PC-3 (cell line): Measurements from ENCODE around the gene MAZ. TPM values are rescaled to one million over a fixed set of nuclear protein-coding genes. Genes with fewer than 3 reads are reported as not detected.

Source experiments
- ATAC-seq: fragments of 200-7000 bp; cut with Tn5 transposase; 2 replicates; pipeline ENCODE4 v1.9.1; 2020; ENCODE audit warnings: mild to moderate bottlenecking, moderate library complexity
- BruUV-seq: library from RNA; stranded (reverse); fragments of 400-500 nt; replicated peaks from 2 replicates; lab custom pipeline; 2021; lab: Mats Ljungman, UMichigan
- CTCF ChIA-PET: fragments of 300-600 bp; sonication (Branson Sonifier 250); formaldehyde crosslinking; loops from one replicate; lab custom pipeline; 2022; ENCODE audit warnings: antibody characterized with exemption; lab: Charles Lee
- POLR2A ChIA-PET: fragments of 300-600 bp; sonication (Branson Sonifier 250); formaldehyde crosslinking; loops from one replicate; lab custom pipeline; 2022; ENCODE audit warnings: antibody characterized with exemption; ENCODE audit not compliant: unreplicated experiment; lab: Charles Lee
- DNase-seq: peaks from one replicate; pipeline ENCODE4 v3.0.0-alpha.2; 2015
- H2AFZ ChIP-seq: fragments of 300-600 bp; sonication (generic); 2 replicates; pipeline ENCODE4 v1.6.0; 2016; ENCODE audit warnings: antibody characterized with exemption, low read length
- H3F3A ChIP-seq: fragments of 300-600 bp; sonication (generic); one replicate; pipeline ENCODE4 v1.6.0; 2017; ENCODE audit warnings: antibody characterized with exemption, low read length, control low read depth, mild to moderate bottlenecking; ENCODE audit not compliant: unreplicated experiment
- H3K27ac ChIP-seq: fragments of 300-600 bp; sonication (generic); 2 replicates; pipeline ENCODE4 v1.5.1; 2016; ENCODE audit warnings: mild to moderate bottlenecking, low read length
- H3K27me3 ChIP-seq: fragments of 300-600 bp; sonication (generic); 2 replicates; pipeline ENCODE4 v1.6.1; 2016; ENCODE audit warnings: low read length, mixed read lengths
- H3K36me3 ChIP-seq: fragments of 300-600 bp; sonication (generic); 2 replicates; pipeline ENCODE4 v1.6.1; 2016; ENCODE audit warnings: low read depth, mixed run types, low read length, mixed read lengths
- H3K4me1 ChIP-seq: fragments of 300-600 bp; sonication (generic); 2 replicates; pipeline ENCODE4 v1.5.1; 2016; ENCODE audit warnings: low read length; ENCODE audit not compliant: insufficient read depth
- H3K4me2 ChIP-seq: fragments of 300-600 bp; sonication (generic); 2 replicates; pipeline ENCODE4 v1.6.0; 2016; ENCODE audit warnings: low read length
- H3K4me3 ChIP-seq: fragments of 300-600 bp; sonication (generic); 2 replicates; pipeline ENCODE4 v1.5.1; 2016; ENCODE audit warnings: mild to moderate bottlenecking, low read length, mixed read lengths
- H3K79me2 ChIP-seq: fragments of 300-600 bp; sonication (generic); 2 replicates; pipeline ENCODE4 v1.6.1; 2017; ENCODE audit warnings: low read length, mixed read lengths
- H3K9ac ChIP-seq: fragments of 300-600 bp; sonication (generic); 2 replicates; pipeline ENCODE4 v1.6.0; 2016; ENCODE audit warnings: mild to moderate bottlenecking, low read length
- H3K9me2 ChIP-seq: fragments of 300-600 bp; sonication (generic); replicated peaks from 2 replicates; pipeline ENCODE4 v1.6.1; 2016; ENCODE audit warnings: mixed run types, low read length, mixed read lengths
- H3K9me3 ChIP-seq: fragments of 300-600 bp; sonication (generic); 2 replicates; pipeline ENCODE4 v1.6.1; 2016; ENCODE audit warnings: low read length, mixed read lengths
- H4K20me1 ChIP-seq: fragments of 300-600 bp; sonication (generic); 2 replicates; pipeline ENCODE4 v1.6.1; 2016; ENCODE audit warnings: low read length, mixed read lengths
- EZH2 ChIP-seq: fragments of 300-600 bp; sonication (generic); IDR thresholded peaks from one replicate; pipeline ENCODE4 v1.6.1; 2017; ENCODE audit warnings: antibody characterized with exemption, mild to moderate bottlenecking, low read length; ENCODE audit not compliant: unreplicated experiment
- EZH2phosphoT487 ChIP-seq: fragments of 300-600 bp; sonication (generic); IDR thresholded peaks from 2 replicates; pipeline ENCODE4 v1.6.1; 2018; ENCODE audit warnings: mild to moderate bottlenecking, antibody characterized with exemption, low read length, borderline replicate concordance
- intact Hi-C: fragments of 100-400 bp; cut with micrococcal nuclease; formaldehyde crosslinking; loops from 2 replicates; pipeline ENCODE4 v1.9.0; 2023
- total RNA-seq: library from RNA; depleted of rRNA; stranded (reverse); fragments of >200 nt; gene quantifications from 2 replicates; pipeline ENCODE4 v1.2.3, GENCODE V29; 2014
- TF ChIP-seq, protein P1 (sequence below): fragments of 300-600 bp; sonication (generic); conservative IDR thresholded peaks from 2 replicates; pipeline ENCODE4 v1.5.1; 2017; ENCODE audit warnings: antibody characterized with exemption, low read depth, mild to moderate bottlenecking, low read length

The MAZ gene
- total RNA-seq, 1 experiment from 2014 or later = 279 TPM

DNA sequence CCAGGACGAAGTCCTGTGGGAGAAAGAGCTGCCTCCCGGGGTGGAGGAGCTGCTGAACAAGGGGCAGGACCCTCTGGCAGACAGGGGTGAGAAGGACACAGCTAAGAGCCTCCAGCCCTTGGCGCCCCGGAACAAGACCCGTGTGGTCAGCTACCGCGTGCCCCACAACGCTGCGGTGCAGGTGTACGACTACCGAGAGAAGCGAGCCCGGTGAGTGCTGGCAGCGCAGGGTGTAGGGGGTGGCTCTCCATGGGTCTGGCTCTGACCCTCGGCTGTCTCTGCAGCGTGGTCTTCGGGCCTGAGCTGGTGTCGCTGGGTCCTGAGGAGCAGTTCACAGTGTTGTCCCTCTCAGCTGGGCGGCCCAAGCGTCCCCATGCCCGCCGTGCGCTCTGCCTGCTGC lies 35.3 kb downstream of the MAZ start:
- H3K9me2 ChIP-seq = no peaks in the 10 kb centered on the region
- no peak overlapping the region for H3K4me2 ChIP-seq
- DNase-seq = no peak
- no peaks in the 10 kb centered on the region for H3K27me3 ChIP-seq
- POLR2A ChIA-PET = no interaction called here
- no peak overlapping the region for H2AFZ ChIP-seq
- H3K4me1 ChIP-seq = no peaks in the 10 kb centered on the region
- H3F3A ChIP-seq = no peaks in the 10 kb centered on the region
- no TSS peak for BruUV-seq
- H3K4me3 ChIP-seq = no peak overlapping the region
- H3K36me3 ChIP-seq = no peaks in the 10 kb centered on the region
- TF ChIP-seq, protein P1, sequence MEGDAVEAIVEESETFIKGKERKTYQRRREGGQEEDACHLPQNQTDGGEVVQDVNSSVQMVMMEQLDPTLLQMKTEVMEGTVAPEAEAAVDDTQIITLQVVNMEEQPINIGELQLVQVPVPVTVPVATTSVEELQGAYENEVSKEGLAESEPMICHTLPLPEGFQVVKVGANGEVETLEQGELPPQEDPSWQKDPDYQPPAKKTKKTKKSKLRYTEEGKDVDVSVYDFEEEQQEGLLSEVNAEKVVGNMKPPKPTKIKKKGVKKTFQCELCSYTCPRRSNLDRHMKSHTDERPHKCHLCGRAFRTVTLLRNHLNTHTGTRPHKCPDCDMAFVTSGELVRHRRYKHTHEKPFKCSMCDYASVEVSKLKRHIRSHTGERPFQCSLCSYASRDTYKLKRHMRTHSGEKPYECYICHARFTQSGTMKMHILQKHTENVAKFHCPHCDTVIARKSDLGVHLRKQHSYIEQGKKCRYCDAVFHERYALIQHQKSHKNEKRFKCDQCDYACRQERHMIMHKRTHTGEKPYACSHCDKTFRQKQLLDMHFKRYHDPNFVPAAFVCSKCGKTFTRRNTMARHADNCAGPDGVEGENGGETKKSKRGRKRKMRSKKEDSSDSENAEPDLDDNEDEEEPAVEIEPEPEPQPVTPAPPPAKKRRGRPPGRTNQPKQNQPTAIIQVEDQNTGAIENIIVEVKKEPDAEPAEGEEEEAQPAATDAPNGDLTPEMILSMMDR = no peak
- TF ChIP-seq EZH2phosphoT487 (no peak), EZH2 (no peak)
- no peaks in the 10 kb centered on the region for H4K20me1 ChIP-seq
- intact Hi-C loops = no loop called here
- ATAC-seq = no peak
- no peak overlapping the region for H3K9ac ChIP-seq
- H3K27ac ChIP-seq = no peak overlapping the region
- CTCF ChIA-PET = no interaction called here
- no peaks in the 10 kb centered on the region for H3K79me2 ChIP-seq
- no peaks in the 10 kb centered on the region for H3K9me3 ChIP-seq

DNA sequence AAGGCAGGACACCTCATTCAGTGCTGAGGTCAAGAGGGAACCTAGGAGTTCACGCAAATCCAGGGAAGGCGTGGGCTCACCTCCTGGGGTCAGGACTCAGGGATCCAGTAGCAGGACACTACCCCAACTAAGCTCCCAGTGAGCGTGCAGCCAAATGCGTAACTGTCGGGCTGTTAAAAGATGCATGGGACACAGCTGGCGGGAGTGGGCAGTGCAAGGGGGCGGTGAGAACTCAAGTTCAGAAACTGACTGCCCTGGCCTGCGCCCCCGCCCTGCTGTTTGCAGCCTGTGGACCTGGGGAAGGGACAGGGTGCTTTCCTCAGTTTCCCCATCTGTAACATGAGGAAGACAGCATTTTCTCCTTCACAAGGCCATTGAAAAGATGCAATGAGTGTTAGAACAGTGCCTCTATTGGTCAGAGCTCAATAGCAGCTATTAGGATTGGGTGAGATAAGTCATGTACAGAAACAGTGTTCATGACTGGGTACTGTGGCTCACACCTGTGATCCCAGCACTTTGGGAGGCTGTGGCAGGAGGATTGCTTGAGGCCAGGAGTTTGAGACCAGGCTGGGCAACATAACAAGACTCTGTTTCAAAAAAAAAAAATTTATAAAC lies 36.5 kb downstream of the MAZ start:
- H3K27ac ChIP-seq = no peak overlapping the region
- ChIA-PET CTCF (interaction anchor here (0.9 kb wide), 1 partner anchor 23 kb away, joined by 8 read pairs; the partner anchor contains the start of gene MVP), POLR2A (interaction anchor here (0.6 kb wide), 1 partner anchor 38 kb away, joined by 3 read pairs; no protein-coding TSS in a partner anchor)
- no peak overlapping the region for H3K4me2 ChIP-seq
- ATAC-seq = no peak
- TF ChIP-seq, protein P1 = no peak; the same call in 1 of the 2 replicates
- TF ChIP-seq EZH2 (no peak), EZH2phosphoT487 (no peak)
- no peaks in the 10 kb centered on the region for H3F3A ChIP-seq
- no peaks in the 10 kb centered on the region for H3K79me2 ChIP-seq
- no TSS peak for BruUV-seq
- H4K20me1 ChIP-seq = no peaks in the 10 kb centered on the region
- H3K9me2 ChIP-seq = no peaks in the 10 kb centered on the region
- intact Hi-C loops = no loop called here
- no peak overlapping the region for H3K4me3 ChIP-seq
- H2AFZ ChIP-seq = no peak overlapping the region
- no peaks in the 10 kb centered on the region for H3K36me3 ChIP-seq
- no peak overlapping the region for H3K9ac ChIP-seq
- no peak for DNase-seq
- no peaks in the 10 kb centered on the region for H3K27me3 ChIP-seq
- no peaks in the 10 kb centered on the region for H3K4me1 ChIP-seq
- H3K9me3 ChIP-seq = no peaks in the 10 kb centered on the region

- H3K9me2 ChIP-seq = no peaks in the 10 kb centered on the region
- H3K27me3 ChIP-seq = no peaks in the 10 kb centered on the region
- H3K4me2 ChIP-seq = no peak overlapping the region
- ATAC-seq = no peak
- intact Hi-C loops = no loop called here
- no peaks in the 10 kb centered on the region for H3K36me3 ChIP-seq
- no peak overlapping the region for H3K9ac ChIP-seq
- H3K27ac ChIP-seq = no peak overlapping the region
- no peak overlapping the region for H3K4me3 ChIP-seq
- no peaks in the 10 kb centered on the region for H3K9me3 ChIP-seq
- DNase-seq = no peak
- H3F3A ChIP-seq = no peaks in the 10 kb centered on the region
- CTCF ChIA-PET = no interaction called here
- H2AFZ ChIP-seq = no peak overlapping the region
- no peaks in the 10 kb centered on the region for H4K20me1 ChIP-seq
- H3K79me2 ChIP-seq = no peaks in the 10 kb centered on the region
- POLR2A ChIA-PET = no interaction called here
- no peaks in the 10 kb centered on the region for H3K4me1 ChIP-seq
- BruUV-seq = no TSS peak
- TF ChIP-seq EZH2 (no peak), EZH2phosphoT487 (no peak)
- TF ChIP-seq, protein P1 = no peak
Measured at GRCh38 chr16:29843931-29844330, 37.6 kb downstream of the MAZ start.
